GM18867 (cell line): Measurements from ENCODE around the gene ZNF341.

ENCODE experiments used
- ATAC-seq: cut with Tn5 transposase; IDR thresholded peaks from one replicate; pipeline ENCODE4 v1.9.1; 2021; ENCODE audit warnings: mild to moderate bottlenecking, moderate library complexity; ENCODE audit not compliant: unreplicated experiment

Gene ZNF341

GRCh38 chr20:33821270-33821836 lies 89.6 kb downstream of the ZNF341 start:
- ATAC-seq, result no peak

GRCh38 chr20:33822423-33822822 lies 90.6 kb downstream of the ZNF341 start:
- no peak for ATAC-seq

GRCh38 chr20:33822991-33823390 lies 91.2 kb downstream of the ZNF341 start:
- ATAC-seq, result no peak

- no peak for ATAC-seq
Observed at GRCh38 chr20:33824852-33825251, 93.1 kb downstream of the ZNF341 start.

GRCh38 chr20:33825340-33826269 lies 93.8 kb downstream of the ZNF341 start:
- ATAC-seq, result no peak

- no peak for ATAC-seq
Observed at GRCh38 chr20:33826270-33826897, 94.6 kb downstream of the ZNF341 start.

- ATAC-seq, result no peak
Observed at GRCh38 chr20:33827109-33827508, 95.3 kb downstream of the ZNF341 start.

- no peak for ATAC-seq
Observed at GRCh38 chr20:33827634-33828325, 96.0 kb downstream of the ZNF341 start.

- ATAC-seq, result no peak
Observed at GRCh38 chr20:33828326-33828844, 96.6 kb downstream of the ZNF341 start.

GRCh38 chr20:33828967-33829560 lies 97.3 kb downstream of the ZNF341 start:
- ATAC-seq, result no peak

- no peak for ATAC-seq
Observed at GRCh38 chr20:33829636-33830035, 97.8 kb downstream of the ZNF341 start.

GRCh38 chr20:33830371-33830770 lies 98.6 kb downstream of the ZNF341 start:
- ATAC-seq, result no peak

GRCh38 chr20:33832103-33832804 lies 100.5 kb downstream of the ZNF341 start:
- no peak for ATAC-seq

GRCh38 chr20:33833333-33833732 lies 101.5 kb downstream of the ZNF341 start:
- no peak for ATAC-seq

GRCh38 chr20:33835615-33836172 lies 103.9 kb downstream of the ZNF341 start:
- no peak for ATAC-seq

GRCh38 chr20:33836277-33836676 lies 104.5 kb downstream of the ZNF341 start:
- ATAC-seq, result no peak

GRCh38 chr20:33837096-33837830 lies 105.5 kb downstream of the ZNF341 start:
- ATAC-seq, result no peak

- ATAC-seq, result no peak
Observed at GRCh38 chr20:33838035-33838864, 106.5 kb downstream of the ZNF341 start.
